Smooth muscle cell (in vitro differentiated cells): Measurements from ENCODE around the gene CDH22. TPM values are rescaled to one million over a fixed set of nuclear protein-coding genes. Genes with fewer than 3 reads are reported as not detected.
A peak's percentile ranks its signal among the peaks of the same experiment; 100 is the strongest.

Experiments used
- DNase-seq: peaks from one replicate; lab custom pipeline; 2025; ENCODE audit not compliant: unreplicated experiment; lab: John Stamatoyannopoulos, UW
- H2AFZ ChIP-seq: fragments of 200-600 bp; sonication (generic); 2 replicates; pipeline ENCODE4 v1.6.0; 2016; ENCODE audit warnings: antibody characterized with exemption, low read depth, mild to moderate bottlenecking
- H3F3A ChIP-seq: fragments of 200-600 bp; sonication (generic); 2 replicates; pipeline ENCODE4 v1.6.0; 2017; ENCODE audit warnings: antibody characterized with exemption, low read depth
- H3K27ac ChIP-seq: fragments of 200-600 bp; sonication (generic); 2 replicates; pipeline ENCODE4 v1.5.1; 2016; ENCODE audit warnings: low read depth, mild to moderate bottlenecking
- H3K27me3 ChIP-seq: fragments of 200-600 bp; sonication (generic); 2 replicates; pipeline ENCODE4 v1.6.1; 2016; ENCODE audit warnings: low read depth, mild to moderate bottlenecking
- H3K36me3 ChIP-seq: fragments of 200-600 bp; sonication (generic); 2 replicates; pipeline ENCODE4 v1.5.1; 2016; ENCODE audit warnings: low read depth
- H3K4me1 ChIP-seq: fragments of 200-600 bp; sonication (generic); 2 replicates; pipeline ENCODE4 v1.5.1; 2016; ENCODE audit warnings: low read depth
- H3K4me2 ChIP-seq: fragments of 200-600 bp; sonication (generic); 2 replicates; pipeline ENCODE4 v1.6.0; 2016; ENCODE audit warnings: mild to moderate bottlenecking
- H3K4me3 ChIP-seq: fragments of 200-600 bp; sonication (generic); 2 replicates; pipeline ENCODE4 v1.5.1; 2016; ENCODE audit warnings: mild to moderate bottlenecking
- H3K79me2 ChIP-seq: fragments of 200-600 bp; sonication (generic); 2 replicates; pipeline ENCODE4 v1.6.0; 2016; ENCODE audit warnings: low read depth, mild to moderate bottlenecking
- H3K9ac ChIP-seq: fragments of 200-600 bp; sonication (generic); 2 replicates; pipeline ENCODE4 v1.6.0; 2016; ENCODE audit warnings: low read depth
- H3K9me3 ChIP-seq: fragments of 200-600 bp; sonication (generic); replicated peaks from 2 replicates; pipeline ENCODE4 v1.5.1; 2016; ENCODE audit warnings: low read depth
- H4K20me1 ChIP-seq: fragments of 200-600 bp; sonication (generic); 2 replicates; pipeline ENCODE4 v1.6.0; 2016; ENCODE audit warnings: low read depth
- CTCF ChIP-seq: fragments of 200-600 bp; sonication (generic); IDR thresholded peaks from 2 replicates; pipeline ENCODE4 v1.5.1; 2017; ENCODE audit warnings: borderline replicate concordance, mild to moderate bottlenecking, antibody characterized with exemption; ENCODE audit not compliant: insufficient read depth, poor library complexity, severe bottlenecking
- WGBS: methylation state at CpG from one replicate; pipeline ENCODE4 v1.1.7; 2016; ENCODE audit warnings: low lambda C conversion rate; 5-methylcytosine and 5-hydroxymethylcytosine counted together
- polyA plus RNA-seq: library from polyadenylated mRNA; unstranded; fragments of >200 nt; fragmentation: Nextera tagmentation; extraction: Ambion mirVana; gene quantifications from 2 replicates; pipeline ENCODE4 v1.2.1, GENCODE V29; 2016
- total RNA-seq: library from RNA; depleted of rRNA; stranded (reverse); fragments of >200 nt; gene quantifications from 2 replicates; pipeline ENCODE4 v1.2.3, GENCODE V29; 2014

The CDH22 gene
- total and polyA plus RNA-seq, 2 experiments from 2014 or later = not detected

- TF ChIP-seq CTCF = no peak
Observed at GRCh38 chr20:46154305-46154704, 154.0 kb downstream of the CDH22 start.

GRCh38 chr20:46152824-46153586 lies 155.3 kb downstream of the CDH22 start:
- H4K20me1 ChIP-seq = no peaks in the 10 kb centered on the region
- no peak overlapping the region for H3K27ac ChIP-seq
- no peaks in the 10 kb centered on the region for H3K4me1 ChIP-seq
- WGBS = 90% methylated on average over 33 of the region's 33 CpGs
- no peak overlapping the region for H2AFZ ChIP-seq
- no peaks in the 10 kb centered on the region for H3K36me3 ChIP-seq
- H3K4me3 ChIP-seq = no peak overlapping the region
- no peak for DNase-seq
- no peaks in the 10 kb centered on the region for H3K9me3 ChIP-seq
- peaks cover 8% of the 10 kb centered on the region for H3K27me3 ChIP-seq
- no peak for TF ChIP-seq CTCF
- H3K4me2 ChIP-seq = no peak overlapping the region
- H3K79me2 ChIP-seq = no peaks in the 10 kb centered on the region
- H3F3A ChIP-seq = no peaks in the 10 kb centered on the region
- no peak overlapping the region for H3K9ac ChIP-seq

More at GRCh38 chr20:46154305-46154704, 154.0 kb downstream of the CDH22 start:
- 85% methylated on average over 5 of the region's 5 CpGs for WGBS
- Histone ChIP-seq H3K9me3 (no peaks in the 10 kb centered on the region), H3F3A (no peaks in the 10 kb centered on the region), H3K27ac (no peak overlapping the region), H3K4me2 (no peak overlapping the region), H3K27me3 (peaks cover 8% of the 10 kb centered on the region), H3K36me3 (no peaks in the 10 kb centered on the region), H3K79me2 (no peaks in the 10 kb centered on the region), H3K9ac (no peak overlapping the region), H2AFZ (no peak overlapping the region), H3K4me3 (no peak overlapping the region), H4K20me1 (no peaks in the 10 kb centered on the region), H3K4me1 (no peaks in the 10 kb centered on the region)
- no peak for DNase-seq

GRCh38 chr20:46151936-46152335 lies 156.4 kb downstream of the CDH22 start:
- no peaks in the 10 kb centered on the region for H3K79me2 ChIP-seq
- no peak overlapping the region for H3K9ac ChIP-seq
- no peaks in the 10 kb centered on the region for H4K20me1 ChIP-seq
- no peak overlapping the region for H3K4me3 ChIP-seq
- no peak for DNase-seq
- H2AFZ ChIP-seq = no peak overlapping the region
- H3K27me3 ChIP-seq = peaks cover 8% of the 10 kb centered on the region
- TF ChIP-seq CTCF = peak; percentile 36
- no peaks in the 10 kb centered on the region for H3K36me3 ChIP-seq
- H3F3A ChIP-seq = no peaks in the 10 kb centered on the region
- 63% methylated on average over 7 of the region's 7 CpGs for WGBS
- H3K27ac ChIP-seq = no peak overlapping the region
- H3K4me1 ChIP-seq = no peaks in the 10 kb centered on the region
- H3K4me2 ChIP-seq = no peak overlapping the region
- no peaks in the 10 kb centered on the region for H3K9me3 ChIP-seq

GRCh38 chr20:46150943-46151342 lies 157.4 kb downstream of the CDH22 start:
- Histone ChIP-seq H2AFZ (no peak overlapping the region), H3K79me2 (no peaks in the 10 kb centered on the region), H3K36me3 (no peaks in the 10 kb centered on the region), H3K9me3 (no peaks in the 10 kb centered on the region), H4K20me1 (no peaks in the 10 kb centered on the region), H3F3A (no peaks in the 10 kb centered on the region), H3K4me3 (no peak overlapping the region), H3K27me3 (peaks cover 6% of the 10 kb centered on the region), H3K4me2 (no peak overlapping the region), H3K4me1 (no peaks in the 10 kb centered on the region), H3K9ac (no peak overlapping the region), H3K27ac (no peak overlapping the region)
- DNase-seq = no peak
- 87% methylated on average over 5 of the region's 5 CpGs for WGBS
- TF ChIP-seq CTCF = no peak
